Activated effector memory CD4-positive, alpha-beta T cell treated with anti-CD3 and anti-CD28 coated beads, Interleukin-2, amount 50 U/mL, for 16 hours (primary cell): ENCODE results near the gene SLC35G6.

Experiments used
- DNase-seq: peaks from one replicate; pipeline ENCODE4 v3.0.0-alpha.2; 2020

The SLC35G6 gene

DNA sequence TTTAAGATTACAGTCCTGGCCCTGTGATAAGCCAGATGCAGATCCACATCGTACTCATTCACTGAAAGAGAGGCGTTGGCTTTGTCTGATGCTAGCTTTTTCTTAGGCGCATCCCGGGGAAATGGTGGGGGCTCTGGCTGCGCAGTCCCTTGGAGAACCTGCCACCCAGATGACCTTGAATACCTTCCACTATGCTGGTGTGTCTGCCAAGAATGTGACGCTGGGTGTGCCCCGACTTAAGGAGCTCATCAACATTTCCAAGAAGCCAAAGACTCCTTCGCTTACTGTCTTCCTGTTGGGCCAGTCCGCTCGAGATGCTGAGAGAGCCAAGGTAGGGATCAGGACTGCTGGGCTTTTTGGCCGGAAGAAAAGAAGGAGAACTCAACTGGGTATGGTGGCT is 26.9 kb downstream of the SLC35G6 start:
- DNase-seq, result peak; percentile 55

- peak; percentile 45 for DNase-seq
These were observed 27.6 kb downstream of the SLC35G6 start for GRCh38 chr17:7508846-7509245.

DNA sequence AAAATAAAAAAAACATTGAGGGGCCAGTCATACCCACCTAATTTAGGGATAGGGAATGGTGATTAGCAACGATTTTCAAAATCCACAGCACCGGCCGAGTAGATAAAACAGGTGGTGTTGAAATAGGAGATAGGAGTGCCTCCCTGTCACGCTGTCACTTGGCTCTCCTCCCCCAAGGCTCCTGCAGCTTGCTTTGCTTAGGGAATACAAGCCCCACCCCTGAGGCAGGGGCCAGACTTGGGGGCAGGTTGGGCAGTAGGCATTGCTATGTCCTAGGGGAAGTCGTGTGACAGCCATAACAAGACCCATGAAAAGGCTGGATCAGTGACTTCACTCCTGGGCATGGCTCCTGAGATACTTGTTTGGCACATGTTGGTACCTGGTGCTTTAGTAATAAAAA is 28.7 kb downstream of the SLC35G6 start:
- DNase-seq, result peak; percentile 54

- peak; percentile 53 for DNase-seq
These were observed 29.9 kb downstream of the SLC35G6 start for GRCh38 chr17:7511108-7511507.

DNA sequence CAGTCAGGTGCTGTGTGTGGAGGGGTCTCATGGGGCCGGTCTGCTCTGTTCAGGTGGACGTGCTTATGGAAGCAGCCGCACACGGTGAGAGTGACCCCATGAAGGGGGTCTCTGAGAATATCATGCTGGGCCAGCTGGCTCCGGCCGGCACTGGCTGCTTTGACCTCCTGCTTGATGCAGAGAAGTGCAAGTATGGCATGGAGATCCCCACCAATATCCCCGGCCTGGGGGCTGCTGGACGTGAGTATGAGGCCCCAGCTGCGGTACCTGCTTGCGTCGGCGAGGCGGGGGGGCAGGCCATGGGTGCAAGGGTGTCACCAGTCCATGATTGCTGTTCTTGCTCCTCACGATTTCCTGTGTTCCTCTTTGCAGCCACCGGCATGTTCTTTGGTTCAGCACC is 30.9 kb downstream of the SLC35G6 start:
- no peak for DNase-seq

DNA sequence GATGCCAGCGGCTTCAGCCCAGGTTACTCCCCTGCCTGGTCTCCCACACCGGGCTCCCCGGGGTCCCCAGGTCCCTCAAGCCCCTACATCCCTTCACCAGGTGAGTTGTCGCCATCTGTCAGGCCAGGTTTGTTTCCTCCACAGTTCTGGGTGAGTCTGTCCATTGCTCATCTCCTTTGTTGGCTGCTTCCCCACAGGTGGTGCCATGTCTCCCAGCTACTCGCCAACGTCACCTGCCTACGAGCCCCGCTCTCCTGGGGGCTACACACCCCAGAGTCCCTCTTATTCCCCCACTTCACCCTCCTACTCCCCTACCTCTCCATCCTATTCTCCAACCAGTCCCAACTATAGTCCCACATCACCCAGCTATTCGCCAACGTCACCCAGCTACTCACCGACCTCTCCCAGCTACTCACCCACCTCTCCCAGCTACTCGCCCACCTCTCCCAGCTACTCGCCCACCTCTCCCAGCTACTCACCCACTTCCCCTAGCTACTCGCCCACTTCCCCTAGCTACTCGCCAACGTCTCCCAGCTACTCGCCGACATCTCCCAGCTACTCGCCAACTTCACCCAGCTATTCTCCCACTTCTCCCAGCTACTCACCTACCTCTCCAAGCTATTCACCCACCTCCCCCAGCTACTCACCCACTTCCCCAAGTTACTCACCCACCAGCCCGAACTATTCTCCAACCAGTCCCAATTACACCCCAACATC is 31.7 kb downstream of the SLC35G6 start:
- DNase-seq, result no peak

DNA sequence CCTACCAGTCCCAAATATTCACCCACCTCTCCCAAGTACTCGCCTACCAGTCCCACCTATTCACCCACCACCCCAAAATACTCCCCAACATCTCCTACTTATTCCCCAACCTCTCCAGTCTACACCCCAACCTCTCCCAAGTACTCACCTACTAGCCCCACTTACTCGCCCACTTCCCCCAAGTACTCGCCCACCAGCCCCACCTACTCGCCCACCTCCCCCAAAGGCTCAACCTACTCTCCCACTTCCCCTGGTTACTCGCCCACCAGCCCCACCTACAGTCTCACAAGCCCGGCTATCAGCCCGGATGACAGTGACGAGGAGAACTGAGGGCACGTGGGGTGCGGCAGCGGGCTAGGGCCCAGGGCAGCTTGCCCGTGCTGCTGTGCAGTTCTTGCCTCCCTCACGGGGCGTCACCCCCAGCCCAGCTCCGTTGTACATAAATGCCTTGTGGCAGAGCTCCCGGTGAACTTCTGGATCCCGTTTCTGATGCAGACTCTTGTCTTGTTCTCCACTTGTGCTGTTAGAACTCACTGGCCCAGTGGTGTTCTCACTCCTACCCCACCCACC is 32.7 kb downstream of the SLC35G6 start:
- DNase-seq, result no peak

GRCh38 chr17:7515911-7516610 is 34.8 kb downstream of the SLC35G6 start:
- no peak for DNase-seq

- DNase-seq, result peak; percentile 81
These were observed 41.8 kb downstream of the SLC35G6 start for GRCh38 chr17:7523033-7523432.

GRCh38 chr17:7528842-7529241 is 47.6 kb downstream of the SLC35G6 start:
- DNase-seq, result no peak

GRCh38 chr17:7530023-7530900 is 49.0 kb downstream of the SLC35G6 start:
- DNase-seq, result no peak
